Endodermal cell (in vitro differentiated cells): ENCODE measurements around the gene CNTN4. TPM values are rescaled to one million over a fixed set of nuclear protein-coding genes. Genes with fewer than 3 reads are reported as not detected.

Experiments
- DNase-seq: peaks from one replicate; pipeline ENCODE4 v3.0.0-alpha.2; 2017
- H3K27ac ChIP-seq: 2 replicates; pipeline ENCODE4 v1.5.1; 2013; ENCODE audit warnings: mild to moderate bottlenecking, low read depth, low read length, moderate library complexity
- H3K27me3 ChIP-seq: 2 replicates; pipeline ENCODE4 v1.6.1; 2013; ENCODE audit warnings: mild to moderate bottlenecking, low read length, moderate library complexity; ENCODE audit not compliant: insufficient read depth, control insufficient read depth, poor library complexity, severe bottlenecking
- H3K36me3 ChIP-seq: 2 replicates; pipeline ENCODE4 v1.7.0; 2013; ENCODE audit warnings: mild to moderate bottlenecking, low read length, moderate library complexity; ENCODE audit not compliant: control insufficient read depth, insufficient read depth
- H3K4me1 ChIP-seq: one replicate; pipeline ENCODE4 v1.7.0; 2013; ENCODE audit warnings: low read length; ENCODE audit not compliant: control insufficient read depth, insufficient read depth
- H3K4me3 ChIP-seq: 2 replicates; pipeline ENCODE4 v1.5.1; 2013; ENCODE audit warnings: mild to moderate bottlenecking, low read length, moderate library complexity
- H3K9ac ChIP-seq: 2 replicates; pipeline ENCODE4 v1.6.1; 2013; ENCODE audit warnings: mild to moderate bottlenecking, low read length, moderate library complexity; ENCODE audit not compliant: poor library complexity, severe bottlenecking; ENCODE audit errors: extremely low read depth
- H3K9me3 ChIP-seq: 2 replicates; pipeline ENCODE4 v1.6.1; 2013; ENCODE audit warnings: mild to moderate bottlenecking, low read length, moderate library complexity; ENCODE audit not compliant: control insufficient read depth
- H3K27ac Mint-ChIP-seq: 2 replicates; pipeline ENCODE4 v1.8.0; 2020; ENCODE audit warnings: mixed read lengths
- H3K27me3 Mint-ChIP-seq: 2 replicates; pipeline ENCODE4 v1.8.0; 2021; ENCODE audit warnings: mild to moderate bottlenecking, mixed read lengths; ENCODE audit not compliant: insufficient read depth
- H3K36me3 Mint-ChIP-seq: 2 replicates; pipeline ENCODE4 v1.8.0; 2020; ENCODE audit warnings: low read depth, mixed read lengths
- H3K4me1 Mint-ChIP-seq: 2 replicates; pipeline ENCODE4 v1.8.0; 2020; ENCODE audit warnings: mixed read lengths
- H3K4me3 Mint-ChIP-seq: 2 replicates; pipeline ENCODE4 v1.8.0; 2020; ENCODE audit warnings: mild to moderate bottlenecking, moderate library complexity, mixed read lengths
- H3K9me3 Mint-ChIP-seq: 2 replicates; pipeline ENCODE4 v1.8.0; 2020; ENCODE audit warnings: mild to moderate bottlenecking, mixed read lengths
- CTCF ChIP-seq: fragments of 200-600 bp; sonication (generic); conservative IDR thresholded peaks from 2 replicates; pipeline ENCODE4 v1.5.0; 2021; ENCODE audit warnings: antibody characterized with exemption, mild to moderate bottlenecking
- WGBS, 2 experiments: methylation state at CpG; one replicate each; pipeline versions ENCODE4 v1.1.5 to v1.1.7; 2013; ENCODE audit warnings: missing lambda C conversion rate in 2 of 2, mixed read lengths in 1 of 2; ENCODE audit not compliant: insufficient coverage in 1 of 2, insufficient read length in 1 of 2; 5-methylcytosine and 5-hydroxymethylcytosine counted together
- total RNA-seq, 2 donors: library from RNA; stranded (reverse); fragmentation: NEBNext Ultra II Directional in 1 of 2; extraction: Animal tissue kit (Norgen Biotek cat#: 25700) in 1 of 2; gene quantifications; 2 replicates in 1 of 2; 3 replicates in 1 of 2; pipeline ENCODE4 v1.2.1, GENCODE V29; 2021

CNTN4 gene
- total RNA-seq, 2 donors from 2014 or later = 10.8 to 11.1 TPM

- WGBS, 2 experiments = 95% methylated on average over 3 of the region's 3 CpGs
- Histone ChIP-seq H3K36me3 (no peaks in the 10 kb centered on the region), H3K27me3 (no peaks in the 10 kb centered on the region), H3K9ac (no peak overlapping the region), H3K4me1 (no peaks in the 10 kb centered on the region), H3K27ac (no peak overlapping the region), H3K4me3 (no peak overlapping the region), H3K9me3 (no peaks in the 10 kb centered on the region)
- Mint-ChIP-seq H3K27me3 (no peaks in the 10 kb centered on the region), H3K9me3 (no peaks in the 10 kb centered on the region), H3K4me1 (no peaks in the 10 kb centered on the region), H3K36me3 (no peaks in the 10 kb centered on the region), H3K27ac (no peak overlapping the region), H3K4me3 (no peak overlapping the region)
- no peak for TF ChIP-seq CTCF
- DNase-seq = no peak
Observed at GRCh38 chr3:2567451-2567850, 468.8 kb downstream of the CNTN4 start.

GRCh38 chr3:2568156-2568555 lies 469.5 kb downstream of the CNTN4 start:
- Mint-ChIP-seq H3K4me3 (no peak overlapping the region), H3K27me3 (no peaks in the 10 kb centered on the region), H3K9me3 (no peaks in the 10 kb centered on the region), H3K27ac (no peak overlapping the region), H3K4me1 (no peaks in the 10 kb centered on the region), H3K36me3 (no peaks in the 10 kb centered on the region)
- DNase-seq = no peak
- TF ChIP-seq CTCF = no peak
- Histone ChIP-seq H3K9me3 (no peaks in the 10 kb centered on the region), H3K36me3 (no peaks in the 10 kb centered on the region), H3K27me3 (no peaks in the 10 kb centered on the region), H3K27ac (no peak overlapping the region), H3K9ac (no peak overlapping the region), H3K4me3 (no peak overlapping the region), H3K4me1 (no peaks in the 10 kb centered on the region)
- 94 to 100% methylated on average over 2 of the region's 2 CpGs for WGBS, 2 experiments

GRCh38 chr3:2568929-2569328 lies 470.3 kb downstream of the CNTN4 start:
- no peaks in the 10 kb centered on the region for H3K27me3 Mint-ChIP-seq
- H3K4me3 Mint-ChIP-seq = no peak overlapping the region
- Histone ChIP-seq H3K27me3 (no peaks in the 10 kb centered on the region), H3K4me3 (no peak overlapping the region), H3K4me1 (no peaks in the 10 kb centered on the region), H3K9me3 (no peaks in the 10 kb centered on the region), H3K9ac (no peak overlapping the region), H3K27ac (no peak overlapping the region), H3K36me3 (no peaks in the 10 kb centered on the region)
- no peak for TF ChIP-seq CTCF
- WGBS, 2 experiments = 90 to 93% methylated on average over 6 to 7 of the region's 7 CpGs
- no peaks in the 10 kb centered on the region for H3K4me1 Mint-ChIP-seq
- no peaks in the 10 kb centered on the region for H3K36me3 Mint-ChIP-seq
- DNase-seq = no peak
- no peak overlapping the region for H3K27ac Mint-ChIP-seq
- no peaks in the 10 kb centered on the region for H3K9me3 Mint-ChIP-seq
